HepG2 (cell line): ENCODE results near the gene KIRREL3. TPM values are rescaled to one million over a fixed set of nuclear protein-coding genes. Genes with fewer than 3 reads are reported as not detected.

Source experiments
- ATAC-seq: fragments of 200-7000 bp; cut with Tn5 transposase; 3 replicates; pipeline ENCODE4 v1.9.1; 2020; ENCODE audit warnings: mild to moderate bottlenecking, moderate library complexity
- BruUV-seq: library from RNA; stranded (reverse); fragments of 400-500 nt; replicated peaks from 2 replicates; lab custom pipeline; 2021; lab: Mats Ljungman, UMichigan
- CTCF ChIA-PET: fragments of 300-600 bp; formaldehyde crosslinking; extraction: SDS; loops from one replicate; lab custom pipeline; 2021; ENCODE audit warnings: low total read pairs, inconsistent platforms, low intra/inter-chr PET ratio; lab: Yijun Ruan, JAX
- POLR2A ChIA-PET: fragments of 350-600 bp; sonication (Branson Sonifier 250); formaldehyde crosslinking; loops from one replicate; lab custom pipeline; 2020; ENCODE audit warnings: antibody characterized with exemption, inconsistent platforms; lab: Yijun Ruan, JAX
- DNase-seq: peaks from one replicate; pipeline ENCODE4 v3.0.0-alpha.2; 2015; ENCODE audit warnings: low spot score
- FAIRE-seq: peaks from 3 replicates; lab custom pipeline; 2011; peaks lifted over from hg19 to GRCh38; lab: Jason Lieb, UNC
- H2AFZ ChIP-seq: one replicate; pipeline ENCODE4 v1.6.1; 2011; ENCODE audit warnings: low read length, inconsistent platforms
- H3K27ac ChIP-seq: fragments of 300-600 bp; 3 replicates; pipeline ENCODE4 v1.8.0; 2011; ENCODE audit warnings: mixed run types, mild to moderate bottlenecking, mixed read lengths, low read length, inconsistent platforms; ENCODE audit not compliant: insufficient read depth; ENCODE audit errors: extremely low read length
- H3K27me3 ChIP-seq, 2 experiments: fragments of 200-600 bp in 1 of 2; 2 replicates in 1 of 2; 3 replicates in 1 of 2; pipeline versions ENCODE4 v1.6.0 to v1.8.0; 2011; ENCODE audit warnings: low read length in 2 of 2, mild to moderate bottlenecking in 2 of 2, moderate library complexity in 2 of 2, inconsistent platforms in 1 of 2; ENCODE audit not compliant: insufficient read depth in 2 of 2, control insufficient read depth in 1 of 2
- H3K36me3 ChIP-seq, 2 experiments: fragments of 200-600 bp in 1 of 2; replicated peaks in 1 of 2; 2 replicates in 1 of 2; 3 replicates in 1 of 2; pipeline versions ENCODE4 v1.5.1 to v1.8.0; 2011; ENCODE audit warnings: low read length in 2 of 2, inconsistent platforms in 1 of 2; ENCODE audit not compliant: insufficient read depth in 2 of 2, control insufficient read depth in 1 of 2
- H3K4me1 ChIP-seq: 2 replicates; pipeline ENCODE4 v1.5.1; 2012; ENCODE audit warnings: low read length, inconsistent platforms; ENCODE audit not compliant: insufficient read depth
- H3K4me2 ChIP-seq: 2 replicates; pipeline ENCODE4 v1.6.0; 2011; ENCODE audit warnings: low read depth, low read length, inconsistent platforms
- H3K4me3 ChIP-seq, 3 experiments: fragments of 200-600 bp in 1 of 3; sonication (generic), shearing (Covaris generic) in 1 of 3; replicated peaks in 1 of 3; 2 replicates each; pipeline ENCODE4 v1.5.1; 2011 to 2016; ENCODE audit warnings: low read length in 3 of 3, inconsistent platforms in 2 of 3, low read depth in 2 of 3, mild to moderate bottlenecking in 2 of 3, control low read depth in 1 of 3, mixed read lengths in 1 of 3; ENCODE audit not compliant: insufficient read depth in 1 of 3
- H3K79me2 ChIP-seq: one replicate; pipeline ENCODE4 v1.6.1; 2011; ENCODE audit warnings: low read length, inconsistent platforms; ENCODE audit not compliant: insufficient read depth
- H3K9ac ChIP-seq: 2 replicates; pipeline ENCODE4 v1.6.0; 2011; ENCODE audit warnings: mild to moderate bottlenecking, low read depth, low read length, inconsistent platforms; ENCODE audit not compliant: insufficient read depth
- H3K9me3 ChIP-seq: 2 replicates; pipeline ENCODE4 v1.5.1; 2012; ENCODE audit warnings: mild to moderate bottlenecking, low read length
- H4K20me1 ChIP-seq: 2 replicates; pipeline ENCODE4 v1.6.0; 2011; ENCODE audit warnings: inconsistent platforms, mild to moderate bottlenecking, low read length, moderate library complexity; ENCODE audit not compliant: insufficient read depth
- CEBPG ChIP-seq: IDR thresholded peaks from 2 replicates; pipeline ENCODE4 v1.6.1; 2016
- SIN3B ChIP-seq: fragments of 150-350 bp; IDR thresholded peaks from 2 replicates; pipeline ENCODE4 v1.6.1; 2014; ENCODE audit warnings: low read length
- SRSF4 ChIP-seq: fragments of 200-400 bp; formaldehyde crosslinking; IDR thresholded peaks from one replicate; pipeline ENCODE4 v1.6.1; 2018; ENCODE audit warnings: mild to moderate bottlenecking, low read depth, low read length, moderate library complexity; ENCODE audit not compliant: poor library complexity, severe bottlenecking
- TFDP1 ChIP-seq: IDR thresholded peaks from 2 replicates; pipeline ENCODE4 v1.6.1; 2016; ENCODE audit warnings: missing compliant biosample characterization, missing genetic modification reagents, borderline replicate concordance
- ZBTB39 ChIP-seq: sonication (generic); formaldehyde crosslinking; IDR thresholded peaks from 2 replicates; pipeline ENCODE4 v1.5.0; 2020; ENCODE audit warnings: missing genetic modification reagents
- ZBTB7A ChIP-seq: sonication (generic); formaldehyde crosslinking; IDR thresholded peaks from 2 replicates; pipeline ENCODE4 v1.8.0; 2022; ENCODE audit warnings: mild to moderate bottlenecking, missing genetic modification reagents
- ZNF121 ChIP-seq: sonication (generic); formaldehyde crosslinking; IDR thresholded peaks from 2 replicates; pipeline ENCODE4 v1.5.0; 2020; ENCODE audit warnings: mild to moderate bottlenecking, missing genetic modification reagents
- ZNF3 ChIP-seq: IDR thresholded peaks from 2 replicates; pipeline ENCODE4 v1.7.0; 2017; ENCODE audit warnings: inconsistent platforms
- ZNF350 ChIP-seq: sonication (generic); formaldehyde crosslinking; IDR thresholded peaks from 2 replicates; pipeline ENCODE4 v1.4.0; 2020; ENCODE audit warnings: mild to moderate bottlenecking, low read depth, missing genetic modification reagents, borderline replicate concordance
- ZNF674 ChIP-seq: sonication (generic); formaldehyde crosslinking; IDR thresholded peaks from 2 replicates; pipeline ENCODE4 v1.5.0; 2020; ENCODE audit warnings: low read depth, mild to moderate bottlenecking, missing genetic modification reagents
- ZNF781 ChIP-seq: sonication (generic); formaldehyde crosslinking; IDR thresholded peaks from 2 replicates; pipeline ENCODE4 v1.5.1; 2020; ENCODE audit warnings: borderline replicate concordance, mild to moderate bottlenecking, missing genetic modification reagents; ENCODE audit errors: not compliant biosample characterization
- WGBS: methylation state at CpG from one replicate; pipeline ENCODE4 v1.1.6; 2017; ENCODE audit warnings: low lambda C conversion rate; 5-methylcytosine and 5-hydroxymethylcytosine counted together
- in situ Hi-C: cut with HindIII; loops from 2 replicates; pipeline ENCODE4 v1.10.0; 2017; ENCODE audit warnings: low pct_unique_long_range_greater_than_20kb; ENCODE audit not compliant: extremely low pct_ligation_motif_present
- intact Hi-C: fragments of 100-400 bp; cut with micrococcal nuclease; formaldehyde crosslinking; loops from one replicate; pipeline ENCODE4 v1.10.0; 2022; ENCODE audit not compliant: unreplicated experiment
- polyA plus RNA-seq, 8 experiments: library from polyadenylated mRNA; depleted of rRNA in 3 of 8; stranded (reverse) in 7 of 8; unstranded in 1 of 8; fragments of >200 nt; fragmentation: Illumina TruSeq in 4 of 8; extraction: Trizol in 4 of 8; gene quantifications; 2 replicates each; pipeline versions ENCODE4 v1.2.1 to v1.2.3, GENCODE V29; 2011 to 2016; ENCODE audit warnings: low read depth in 4 of 8, missing spikeins in 1 of 8, mixed read lengths in 1 of 8; ENCODE audit not compliant: insufficient read depth in 1 of 8
- total RNA-seq, 5 experiments: library from RNA; depleted of rRNA; stranded (reverse); fragments of >200 nt; fragmentation: Illumina TruSeq; extraction: Trizol; gene quantifications; 2 replicates each; pipeline ENCODE4 v1.2.3, GENCODE V29; 2016; ENCODE audit warnings: low read depth in 1 of 5
- TF ChIP-seq, protein P1 (sequence below): sonication (generic); formaldehyde crosslinking; IDR thresholded peaks from 2 replicates; pipeline ENCODE4 v1.5.0; 2020; ENCODE audit warnings: mild to moderate bottlenecking, missing genetic modification reagents
- TF ChIP-seq, protein P2 (sequence below): sonication (generic); formaldehyde crosslinking; IDR thresholded peaks from 2 replicates; pipeline ENCODE4 v1.9.0; 2021; ENCODE audit warnings: mild to moderate bottlenecking, missing genetic modification reagents

The KIRREL3 gene
- total and polyA plus RNA-seq, 2 of the 13 experiments (the other 11 are each of a cell fraction or from before 2014, with no cell fraction given) = not detected

- no peak overlapping the region for H3K27ac ChIP-seq
- ChIA-PET POLR2A (no interaction called here), CTCF (no interaction called here)
- FAIRE-seq = no peak
- no peak for ATAC-seq
- no peak overlapping the region for H3K9ac ChIP-seq
- 46% methylated on average over 7 of the region's 8 CpGs for WGBS
- no peaks in the 10 kb centered on the region for H3K36me3 ChIP-seq
- H3K4me1 ChIP-seq = no peaks in the 10 kb centered on the region
- no peak overlapping the region for H2AFZ ChIP-seq
- H3K9me3 ChIP-seq = no peaks in the 10 kb centered on the region
- no peak overlapping the region for H3K4me2 ChIP-seq
- intact Hi-C loops (no loop called here), in situ Hi-C loops (no loop called here)
- no peaks in the 10 kb centered on the region for H4K20me1 ChIP-seq
- H3K27me3 ChIP-seq = peaks cover 5 to 53% of the 10 kb centered on the region in 2 experiments; a peak in 3 of 5 replicates
- DNase-seq = no peak
- no peak overlapping the region for H3K4me3 ChIP-seq
- BruUV-seq = no TSS peak
- H3K79me2 ChIP-seq = no peaks in the 10 kb centered on the region
- TF ChIP-seq, protein P1, sequence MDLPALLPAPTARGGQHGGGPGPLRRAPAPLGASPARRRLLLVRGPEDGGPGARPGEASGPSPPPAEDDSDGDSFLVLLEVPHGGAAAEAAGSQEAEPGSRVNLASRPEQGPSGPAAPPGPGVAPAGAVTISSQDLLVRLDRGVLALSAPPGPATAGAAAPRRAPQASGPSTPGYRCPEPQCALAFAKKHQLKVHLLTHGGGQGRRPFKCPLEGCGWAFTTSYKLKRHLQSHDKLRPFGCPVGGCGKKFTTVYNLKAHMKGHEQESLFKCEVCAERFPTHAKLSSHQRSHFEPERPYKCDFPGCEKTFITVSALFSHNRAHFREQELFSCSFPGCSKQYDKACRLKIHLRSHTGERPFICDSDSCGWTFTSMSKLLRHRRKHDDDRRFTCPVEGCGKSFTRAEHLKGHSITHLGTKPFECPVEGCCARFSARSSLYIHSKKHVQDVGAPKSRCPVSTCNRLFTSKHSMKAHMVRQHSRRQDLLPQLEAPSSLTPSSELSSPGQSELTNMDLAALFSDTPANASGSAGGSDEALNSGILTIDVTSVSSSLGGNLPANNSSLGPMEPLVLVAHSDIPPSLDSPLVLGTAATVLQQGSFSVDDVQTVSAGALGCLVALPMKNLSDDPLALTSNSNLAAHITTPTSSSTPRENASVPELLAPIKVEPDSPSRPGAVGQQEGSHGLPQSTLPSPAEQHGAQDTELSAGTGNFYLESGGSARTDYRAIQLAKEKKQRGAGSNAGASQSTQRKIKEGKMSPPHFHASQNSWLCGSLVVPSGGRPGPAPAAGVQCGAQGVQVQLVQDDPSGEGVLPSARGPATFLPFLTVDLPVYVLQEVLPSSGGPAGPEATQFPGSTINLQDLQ (CRISPR knock-in tag) = no peak
- TF ChIP-seq SRSF4 (no peak), CEBPG (no peak), TFDP1 (CRISPR knock-in tag) (no peak), ZNF121 (CRISPR knock-in tag) (no peak), ZNF781 (CRISPR knock-in tag) (no peak), ZBTB39 (CRISPR knock-in tag) (no peak), ZNF674 (CRISPR knock-in tag) (no peak), SIN3B (no peak), ZNF3 (CRISPR knock-in tag) (no peak), ZNF350 (CRISPR knock-in tag) (no peak), ZBTB7A (CRISPR knock-in tag) (no peak)
- TF ChIP-seq, protein P2, sequence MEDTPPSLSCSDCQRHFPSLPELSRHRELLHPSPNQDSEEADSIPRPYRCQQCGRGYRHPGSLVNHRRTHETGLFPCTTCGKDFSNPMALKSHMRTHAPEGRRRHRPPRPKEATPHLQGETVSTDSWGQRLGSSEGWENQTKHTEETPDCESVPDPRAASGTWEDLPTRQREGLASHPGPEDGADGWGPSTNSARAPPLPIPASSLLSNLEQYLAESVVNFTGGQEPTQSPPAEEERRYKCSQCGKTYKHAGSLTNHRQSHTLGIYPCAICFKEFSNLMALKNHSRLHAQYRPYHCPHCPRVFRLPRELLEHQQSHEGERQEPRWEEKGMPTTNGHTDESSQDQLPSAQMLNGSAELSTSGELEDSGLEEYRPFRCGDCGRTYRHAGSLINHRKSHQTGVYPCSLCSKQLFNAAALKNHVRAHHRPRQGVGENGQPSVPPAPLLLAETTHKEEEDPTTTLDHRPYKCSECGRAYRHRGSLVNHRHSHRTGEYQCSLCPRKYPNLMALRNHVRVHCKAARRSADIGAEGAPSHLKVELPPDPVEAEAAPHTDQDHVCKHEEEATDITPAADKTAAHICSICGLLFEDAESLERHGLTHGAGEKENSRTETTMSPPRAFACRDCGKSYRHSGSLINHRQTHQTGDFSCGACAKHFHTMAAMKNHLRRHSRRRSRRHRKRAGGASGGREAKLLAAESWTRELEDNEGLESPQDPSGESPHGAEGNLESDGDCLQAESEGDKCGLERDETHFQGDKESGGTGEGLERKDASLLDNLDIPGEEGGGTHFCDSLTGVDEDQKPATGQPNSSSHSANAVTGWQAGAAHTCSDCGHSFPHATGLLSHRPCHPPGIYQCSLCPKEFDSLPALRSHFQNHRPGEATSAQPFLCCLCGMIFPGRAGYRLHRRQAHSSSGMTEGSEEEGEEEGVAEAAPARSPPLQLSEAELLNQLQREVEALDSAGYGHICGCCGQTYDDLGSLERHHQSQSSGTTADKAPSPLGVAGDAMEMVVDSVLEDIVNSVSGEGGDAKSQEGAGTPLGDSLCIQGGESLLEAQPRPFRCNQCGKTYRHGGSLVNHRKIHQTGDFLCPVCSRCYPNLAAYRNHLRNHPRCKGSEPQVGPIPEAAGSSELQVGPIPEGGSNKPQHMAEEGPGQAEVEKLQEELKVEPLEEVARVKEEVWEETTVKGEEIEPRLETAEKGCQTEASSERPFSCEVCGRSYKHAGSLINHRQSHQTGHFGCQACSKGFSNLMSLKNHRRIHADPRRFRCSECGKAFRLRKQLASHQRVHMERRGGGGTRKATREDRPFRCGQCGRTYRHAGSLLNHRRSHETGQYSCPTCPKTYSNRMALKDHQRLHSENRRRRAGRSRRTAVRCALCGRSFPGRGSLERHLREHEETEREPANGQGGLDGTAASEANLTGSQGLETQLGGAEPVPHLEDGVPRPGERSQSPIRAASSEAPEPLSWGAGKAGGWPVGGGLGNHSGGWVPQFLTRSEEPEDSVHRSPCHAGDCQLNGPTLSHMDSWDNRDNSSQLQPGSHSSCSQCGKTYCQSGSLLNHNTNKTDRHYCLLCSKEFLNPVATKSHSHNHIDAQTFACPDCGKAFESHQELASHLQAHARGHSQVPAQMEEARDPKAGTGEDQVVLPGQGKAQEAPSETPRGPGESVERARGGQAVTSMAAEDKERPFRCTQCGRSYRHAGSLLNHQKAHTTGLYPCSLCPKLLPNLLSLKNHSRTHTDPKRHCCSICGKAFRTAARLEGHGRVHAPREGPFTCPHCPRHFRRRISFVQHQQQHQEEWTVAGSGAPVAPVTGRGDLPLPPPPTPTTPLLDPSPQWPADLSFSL = no peak
Observed at GRCh38 chr11:126467471-126467870, 533.1 kb downstream of the KIRREL3 start.
